Mammary epithelial cell (primary cell): ENCODE data around the gene NGDN.

Experiments
- CTCF ChIP-seq, 2 donors: IDR thresholded peaks in 1 of 2; conservative IDR thresholded peaks in 1 of 2; 2 replicates each; pipeline ENCODE4 v1.5.1; 2011 to 2012; ENCODE audit warnings: inconsistent platforms in 2 of 2, low read length in 2 of 2, mild to moderate bottlenecking in 2 of 2, control low read depth in 1 of 2, low read depth in 1 of 2; ENCODE audit not compliant: insufficient read depth in 1 of 2; ENCODE audit errors: extremely low read depth in 1 of 2
- EZH2 ChIP-seq: IDR thresholded peaks from 2 replicates; pipeline ENCODE4 v1.6.1; 2012; ENCODE audit warnings: low read length, inconsistent platforms, borderline replicate concordance

- TF ChIP-seq CTCF (conservative IDR thresholded peaks at IDR 0.05 in 1 of 2, IDR thresholded peaks at IDR 0.05 in 1 of 2; ENCODE audit: extremely low read depth in 1 of 2, insufficient read depth in 1 of 2, low read depth in 1 of 2, low read length in 2 of 2) (peak; percentile 30 to 38), EZH2 (no peak)
Measured at GRCh38 chr14:23483236-23483854, 13.8 kb downstream of the NGDN start.
